Uterus (tissue), 2 donors: ENCODE results near the gene DZANK1.

ENCODE experiments used
- POLR2A ChIP-seq, 2 donors: fragments of 450-650 bp; IDR thresholded peaks; one replicate each; pipeline ENCODE4 v1.6.1; 2016; ENCODE audit warnings: antibody characterized with exemption in 2 of 2, mild to moderate bottlenecking in 1 of 2, moderate library complexity in 1 of 2
- TF ChIP-seq, protein P1 (sequence below), 4 experiments: fragments of 200-600 bp in 2 of 4; fragments of 450-650 bp in 2 of 4; sonication (generic) in 2 of 4; IDR thresholded peaks; one replicate each; pipeline ENCODE4 v1.5.1; 2016 to 2019; ENCODE audit warnings: antibody characterized with exemption in 4 of 4, mild to moderate bottlenecking in 2 of 4, moderate library complexity in 1 of 4

DNA sequence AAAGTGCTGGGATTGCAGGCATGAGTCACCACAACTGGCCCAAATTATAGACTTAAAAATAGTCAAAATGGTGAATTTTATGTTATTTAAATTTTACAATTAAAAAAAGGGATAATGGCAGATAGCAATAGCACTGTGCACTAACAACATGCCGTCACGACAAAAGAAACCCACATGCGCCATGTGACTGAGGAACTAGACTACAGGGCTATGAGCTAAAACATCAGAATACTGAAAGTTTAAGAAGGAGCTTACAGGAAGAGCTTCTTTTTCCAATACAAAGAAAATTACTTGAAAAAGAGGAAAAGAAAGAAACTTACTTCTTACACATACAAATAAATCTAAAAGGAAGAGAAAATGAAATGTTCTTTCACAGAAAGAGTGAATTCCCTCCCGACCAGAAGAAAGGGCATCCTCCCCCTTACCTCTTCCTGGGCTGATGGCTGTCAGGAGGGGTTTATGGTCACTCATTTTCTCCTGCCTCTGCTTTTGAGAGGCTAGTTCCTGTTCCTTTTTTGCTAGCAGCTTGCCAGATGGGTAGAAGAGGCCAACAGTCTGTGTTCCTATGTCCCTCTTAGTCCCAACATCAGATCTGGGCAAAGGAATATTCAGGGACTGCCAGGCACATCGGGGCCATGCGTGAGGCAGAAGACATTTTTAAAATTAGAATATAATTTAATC lies 54.5 kb downstream of the DZANK1 start:
- TF ChIP-seq, protein P1, sequence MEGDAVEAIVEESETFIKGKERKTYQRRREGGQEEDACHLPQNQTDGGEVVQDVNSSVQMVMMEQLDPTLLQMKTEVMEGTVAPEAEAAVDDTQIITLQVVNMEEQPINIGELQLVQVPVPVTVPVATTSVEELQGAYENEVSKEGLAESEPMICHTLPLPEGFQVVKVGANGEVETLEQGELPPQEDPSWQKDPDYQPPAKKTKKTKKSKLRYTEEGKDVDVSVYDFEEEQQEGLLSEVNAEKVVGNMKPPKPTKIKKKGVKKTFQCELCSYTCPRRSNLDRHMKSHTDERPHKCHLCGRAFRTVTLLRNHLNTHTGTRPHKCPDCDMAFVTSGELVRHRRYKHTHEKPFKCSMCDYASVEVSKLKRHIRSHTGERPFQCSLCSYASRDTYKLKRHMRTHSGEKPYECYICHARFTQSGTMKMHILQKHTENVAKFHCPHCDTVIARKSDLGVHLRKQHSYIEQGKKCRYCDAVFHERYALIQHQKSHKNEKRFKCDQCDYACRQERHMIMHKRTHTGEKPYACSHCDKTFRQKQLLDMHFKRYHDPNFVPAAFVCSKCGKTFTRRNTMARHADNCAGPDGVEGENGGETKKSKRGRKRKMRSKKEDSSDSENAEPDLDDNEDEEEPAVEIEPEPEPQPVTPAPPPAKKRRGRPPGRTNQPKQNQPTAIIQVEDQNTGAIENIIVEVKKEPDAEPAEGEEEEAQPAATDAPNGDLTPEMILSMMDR (IDR thresholded peaks at IDR 0.05), result no peak
- no peak for TF ChIP-seq POLR2A (IDR thresholded peaks at IDR 0.05)
